Activated CD4-positive, CD25-positive, alpha-beta regulatory T cell treated with anti-CD3 and anti-CD28 coated beads, Interleukin-2, amount 50 U/mL, for 16 hours (primary cell): ENCODE measurements around the gene PNPT1.
"Not testable (repeated sequence)": the region's sequence is repeated elsewhere in the genome, so short reads cannot be mapped to it uniquely, and the experiment has no call there.

Experiments
- DNase-seq: peaks from one replicate; pipeline ENCODE4 v3.0.0-alpha.2; 2020; ENCODE audit warnings: low read depth, low spot score

PNPT1 gene

GRCh38 chr2:55598056-55598795 is 95.4 kb downstream of the PNPT1 start:
- no peak for DNase-seq

- not testable (repeated sequence) for DNase-seq
These were observed 96.8 kb downstream of the PNPT1 start for GRCh38 chr2:55596795-55597194.

- no peak for DNase-seq
These were observed 98.1 kb downstream of the PNPT1 start for GRCh38 chr2:55595536-55595935.

- DNase-seq, result no peak
These were observed 101.5 kb downstream of the PNPT1 start for GRCh38 chr2:55592130-55592529.

GRCh38 chr2:55590810-55591440 is 102.7 kb downstream of the PNPT1 start:
- DNase-seq, result no peak

- DNase-seq, result no peak
These were observed 108.1 kb downstream of the PNPT1 start for GRCh38 chr2:55585451-55586080.
